GM12878 (cell line): ENCODE measurements around the gene KRTAP12-1. TPM values are rescaled to one million over a fixed set of nuclear protein-coding genes. Genes with fewer than 3 reads are reported as not detected.

Source experiments
- ETV6 ChIP-seq, 2 experiments: fragments of 450-650 bp in 1 of 2; IDR thresholded peaks in 1 of 2; conservative IDR thresholded peaks in 1 of 2; 2 replicates each; pipeline ENCODE4 v1.6.1; 2014; ENCODE audit warnings: antibody characterized with exemption in 1 of 2, borderline replicate concordance in 1 of 2, low read depth in 1 of 2, mild to moderate bottlenecking in 1 of 2, moderate library complexity in 1 of 2
- GABPA ChIP-seq: IDR thresholded peaks from 2 replicates; pipeline ENCODE4 v1.6.1; 2014; ENCODE audit warnings: antibody characterized with exemption, low read depth, mild to moderate bottlenecking, inconsistent platforms
- LARP7 ChIP-seq: fragments of 450-650 bp; IDR thresholded peaks from 2 replicates; pipeline ENCODE4 v1.6.1; 2017; ENCODE audit warnings: mild to moderate bottlenecking
- MEF2A ChIP-seq: IDR thresholded peaks from 2 replicates; pipeline ENCODE4 v1.6.1; 2011; ENCODE audit warnings: low read depth, mild to moderate bottlenecking, low read length, moderate library complexity; ENCODE audit not compliant: insufficient read depth
- PRDM15 ChIP-seq: fragments of 450-650 bp; formaldehyde crosslinking; IDR thresholded peaks from 2 replicates; pipeline ENCODE4 v1.4.0; 2020; ENCODE audit warnings: mild to moderate bottlenecking, moderate library complexity
- SMC3 ChIP-seq: IDR thresholded peaks from 2 replicates; pipeline ENCODE4 v1.6.1; 2011; ENCODE audit warnings: low read length, improper control_type of control experiment, borderline replicate concordance
- SPI1 ChIP-seq: IDR thresholded peaks from 2 replicates; pipeline ENCODE4 v1.6.1; 2011; ENCODE audit warnings: low read depth, mild to moderate bottlenecking, low read length, moderate library complexity, borderline replicate concordance; ENCODE audit not compliant: insufficient read depth
- ZNF592 ChIP-seq: fragments of 450-650 bp; IDR thresholded peaks from 2 replicates; pipeline ENCODE4 v1.6.1; 2017; ENCODE audit warnings: mild to moderate bottlenecking, moderate library complexity
- polyA plus RNA-seq, 11 experiments: library from polyadenylated mRNA; depleted of rRNA in 4 of 11; unstranded in 6 of 11; stranded (reverse) in 5 of 11; fragments of >200 nt; fragmentation: Nextera tagmentation in 4 of 11; fragmentation: Illumina TruSeq in 1 of 11; extraction: Ambion mirVana in 4 of 11; extraction: Trizol in 1 of 11; gene quantifications; 1 replicate in 1 of 11; 2 replicates in 10 of 11; pipeline versions ENCODE4 v1.2.1 to v1.2.3, GENCODE V29; 2011 to 2016; ENCODE audit warnings: inconsistent platforms in 2 of 11, missing spikeins in 2 of 11, low read depth in 1 of 11
- total RNA-seq, 4 experiments: library from RNA; depleted of rRNA in 3 of 4; stranded (reverse); fragments of >200 nt in 3 of 4; fragmentation: Illumina TruSeq in 1 of 4; extraction: Trizol in 1 of 4; gene quantifications; 2 replicates each; pipeline versions ENCODE4 v1.2.1 to v1.2.3, GENCODE V29; 2013 to 2021

KRTAP12-1 gene
- total and polyA plus RNA-seq, 10 of the 15 experiments (the other 5 are each of a cell fraction or from before 2014, with no cell fraction given), result not detected

GRCh38 chr21:44727321-44727720, 45.4 kb upstream of the KRTAP12-1 start (continued):
- no peak for TF ChIP-seq PRDM15 (CRISPR knock-in tag)
- no peak for TF ChIP-seq ZNF592
- TF ChIP-seq MEF2A, result no peak
- TF ChIP-seq ETV6 (conservative IDR thresholded peaks at IDR 0.05 in 1 of 2, IDR thresholded peaks at IDR 0.05 in 1 of 2; ENCODE audit: borderline replicate concordance in 1 of 2, low read depth in 1 of 2), result no peak
- TF ChIP-seq SPI1, result no peak
- no peak for TF ChIP-seq LARP7
- TF ChIP-seq GABPA, result no peak
- TF ChIP-seq SMC3, result no peak
- TF ChIP-seq, all 136 proteins: peak for 0
